HG02623 (cell line): ENCODE data around the gene TRH.

Experiments
- ATAC-seq: cut with Tn5 transposase; IDR thresholded peaks from one replicate; pipeline ENCODE4 v1.9.1; 2021; ENCODE audit warnings: moderate library complexity; ENCODE audit not compliant: unreplicated experiment

TRH gene, protein sequence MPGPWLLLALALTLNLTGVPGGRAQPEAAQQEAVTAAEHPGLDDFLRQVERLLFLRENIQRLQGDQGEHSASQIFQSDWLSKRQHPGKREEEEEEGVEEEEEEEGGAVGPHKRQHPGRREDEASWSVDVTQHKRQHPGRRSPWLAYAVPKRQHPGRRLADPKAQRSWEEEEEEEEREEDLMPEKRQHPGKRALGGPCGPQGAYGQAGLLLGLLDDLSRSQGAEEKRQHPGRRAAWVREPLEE

DNA sequence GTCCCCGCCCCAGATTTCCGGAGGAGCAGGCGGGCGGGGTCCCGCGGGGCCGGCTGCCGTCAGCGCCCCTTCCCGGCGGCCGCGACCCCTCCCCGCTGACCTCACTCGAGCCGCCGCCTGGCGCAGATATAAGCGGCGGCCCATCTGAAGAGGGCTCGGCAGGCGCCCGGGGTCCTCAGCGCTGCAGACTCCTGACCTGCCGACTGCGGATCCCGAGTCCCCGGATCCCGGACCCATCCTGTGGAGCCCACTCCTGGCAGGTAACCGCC lies at the start of gene TRH:
Gene TRH, plus strand, starts transcription at position 157 of the 269 bp plus-strand sequence. CDS start 1,097 bp downstream, outside the sequence.
- ATAC-seq, result no peak

DNA sequence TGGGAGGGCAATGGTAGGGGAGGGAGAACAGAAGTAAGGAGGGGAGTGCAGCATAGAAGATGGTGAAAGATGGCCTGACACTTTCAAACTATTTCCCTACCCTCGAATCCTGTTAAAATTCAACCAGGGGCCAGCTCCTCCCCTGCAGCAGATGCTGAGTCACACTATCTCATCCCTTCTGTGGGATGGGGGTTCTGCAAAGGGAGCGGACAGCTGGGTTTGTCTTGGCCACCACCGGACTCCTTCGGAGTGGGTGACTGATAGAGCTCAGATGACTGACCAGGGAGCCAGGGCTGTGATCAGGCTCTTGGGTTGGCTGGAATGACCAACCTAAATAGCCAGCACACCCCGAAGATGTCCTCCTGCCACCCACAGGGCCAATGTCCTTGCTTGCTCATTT lies 47.4 kb upstream of the TRH start:
- no peak for ATAC-seq

DNA sequence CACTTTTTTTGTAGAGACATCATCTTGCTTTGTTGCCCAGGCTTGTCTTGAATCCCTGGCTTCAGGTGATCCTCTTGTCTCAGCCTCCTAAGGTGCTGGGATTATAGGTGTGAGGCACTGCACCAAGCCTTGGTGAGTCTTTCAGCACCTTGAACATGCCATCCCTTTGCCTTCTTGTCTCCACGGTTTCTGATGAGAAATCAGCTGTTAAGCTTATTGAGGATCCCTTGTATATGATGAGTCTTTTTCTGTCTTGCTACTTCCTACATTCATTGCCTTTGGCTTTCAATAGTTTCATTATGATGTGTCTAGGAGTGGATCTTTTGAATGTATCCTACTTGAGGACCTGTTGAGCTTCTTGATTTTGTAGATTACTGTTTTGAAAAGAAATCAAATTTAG lies 45.1 kb upstream of the TRH start:
- ATAC-seq, result no peak

DNA sequence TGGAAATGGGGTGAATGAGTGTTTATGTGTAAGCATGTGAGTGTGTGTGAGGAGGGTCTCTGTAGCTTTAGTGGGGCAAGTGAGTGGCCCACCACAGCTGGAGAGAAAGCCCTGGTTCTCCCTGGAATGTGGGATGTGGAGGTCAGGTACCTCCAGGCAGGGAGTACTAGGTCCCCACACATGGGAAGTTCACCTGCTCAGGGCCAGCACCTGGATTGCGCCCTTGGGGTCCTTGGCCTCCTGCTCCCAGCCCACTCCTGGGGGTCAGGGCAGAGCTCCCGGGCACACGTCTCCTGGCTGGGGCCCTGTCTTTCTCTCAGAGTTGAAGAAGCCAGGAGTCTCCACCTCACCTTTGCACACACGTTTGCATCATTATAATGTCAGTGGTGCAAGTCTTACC lies 41.0 kb upstream of the TRH start:
- no peak for ATAC-seq

DNA sequence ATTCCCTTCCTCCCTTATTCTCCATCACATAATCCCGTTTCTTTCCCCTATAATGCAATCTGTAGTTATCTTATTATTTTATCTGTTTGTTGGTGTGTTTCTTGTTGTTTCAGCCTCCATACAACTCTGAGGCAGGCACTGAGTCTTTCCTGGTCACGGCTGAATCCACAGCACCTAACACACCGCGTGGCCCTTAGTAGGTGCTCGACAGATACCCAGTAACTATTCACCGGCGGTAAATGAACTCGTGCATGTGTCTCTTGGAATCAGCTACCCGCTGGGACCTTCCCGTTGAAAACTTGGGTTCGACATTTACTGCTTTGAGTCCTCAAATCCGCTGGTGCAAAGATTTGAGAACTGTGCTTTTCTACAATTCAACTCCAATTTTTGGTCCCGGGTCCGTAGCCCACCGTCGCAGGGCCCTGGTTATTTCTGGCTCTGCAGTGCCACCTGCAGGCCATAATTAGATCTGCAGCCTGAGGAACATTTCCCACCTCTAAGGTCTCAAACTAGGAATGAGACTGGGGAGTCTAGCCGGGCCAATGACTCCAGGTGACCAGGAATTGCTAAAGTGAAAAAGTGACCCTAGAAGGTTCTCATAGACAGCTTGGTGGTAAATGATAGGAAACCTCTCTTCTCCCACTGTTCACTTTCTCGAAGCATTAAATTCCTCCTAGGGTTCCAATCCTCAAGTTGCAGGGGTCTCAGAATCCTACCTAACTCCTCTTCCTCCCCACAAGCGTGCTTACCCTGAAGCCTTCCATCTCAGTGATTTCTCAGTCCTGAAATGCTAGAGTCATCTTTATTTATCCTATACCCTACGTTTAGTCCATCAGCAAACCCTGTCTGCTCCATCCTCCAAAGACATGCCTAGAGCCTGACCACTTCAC lies 40.0 kb upstream of the TRH start:
- no peak for ATAC-seq

DNA sequence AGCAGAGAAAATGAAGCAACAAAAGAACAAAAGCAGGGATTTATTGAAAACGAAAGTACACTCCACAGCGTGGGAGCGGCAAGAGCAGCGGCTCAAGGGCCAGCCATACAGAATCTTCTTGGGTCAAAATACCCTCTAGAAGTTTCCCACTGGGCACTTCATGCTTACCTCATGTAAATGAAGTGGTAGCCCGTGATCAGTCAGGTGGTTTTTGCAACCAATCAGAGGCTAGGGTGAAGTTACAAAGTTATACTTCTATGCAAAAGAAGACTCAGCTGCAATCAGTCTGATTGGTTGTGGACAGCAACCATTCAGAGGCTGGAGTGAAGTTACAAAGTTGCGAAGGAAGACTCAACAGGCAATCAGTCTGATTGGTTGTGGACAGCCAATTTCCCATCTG lies 37.8 kb upstream of the TRH start:
- no peak for ATAC-seq

DNA sequence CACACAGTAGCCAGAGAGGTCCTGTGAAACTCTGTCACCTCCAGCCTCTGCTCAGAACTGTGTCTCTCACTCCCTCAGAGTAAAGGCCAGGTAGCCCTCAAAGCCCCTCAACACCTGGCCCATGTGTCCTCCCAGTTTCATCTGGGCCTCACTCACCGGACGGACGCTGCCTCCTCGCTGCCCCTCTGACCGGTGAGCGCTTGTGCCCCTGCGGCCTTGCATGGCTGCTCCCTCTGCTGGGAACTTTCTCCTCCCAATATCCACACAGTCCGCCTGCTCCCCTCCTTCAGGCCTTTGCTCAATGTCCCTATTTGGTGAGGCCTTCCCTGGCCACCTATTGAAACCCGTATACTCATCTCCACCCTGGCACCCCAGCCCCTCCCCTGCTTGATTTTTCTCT lies 36.8 kb upstream of the TRH start:
- no peak for ATAC-seq

DNA sequence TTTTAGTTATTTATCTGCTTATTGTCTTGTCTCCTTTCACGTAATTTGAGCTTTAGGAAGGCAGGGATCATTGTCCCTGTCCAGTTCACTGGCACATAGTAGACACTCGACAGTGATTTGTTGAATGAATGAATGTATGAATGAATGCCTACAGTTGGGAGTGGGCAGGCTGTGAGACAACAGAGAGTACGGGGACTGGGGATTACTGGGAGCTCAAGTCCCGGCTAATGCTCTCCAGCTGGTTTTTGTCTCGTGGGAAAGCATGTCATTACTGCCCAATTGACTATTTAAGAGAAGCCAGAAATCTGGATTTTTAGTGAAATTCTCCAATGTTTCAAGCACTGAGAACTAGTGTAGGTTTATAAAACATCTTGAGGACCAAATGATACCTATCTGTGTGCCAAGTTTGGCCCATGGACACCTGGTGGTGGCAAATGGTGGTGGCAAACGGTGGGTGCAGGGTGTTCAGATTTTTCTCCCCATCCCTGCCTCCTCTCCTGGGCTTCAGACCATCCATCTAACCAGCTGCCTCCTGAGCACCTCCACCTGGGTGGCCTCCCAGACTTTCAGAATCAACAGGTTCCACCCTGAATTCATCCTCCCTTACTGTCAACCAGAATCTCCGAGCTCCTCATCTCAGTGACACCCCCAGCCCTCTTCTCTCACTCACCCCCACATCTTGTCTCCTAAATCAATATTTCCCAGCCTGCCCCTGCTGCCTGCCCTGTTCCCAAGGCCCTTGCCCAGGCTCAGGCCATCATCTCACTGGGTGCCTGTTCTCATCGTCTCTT lies 36.2 kb upstream of the TRH start:
- no peak for ATAC-seq

DNA sequence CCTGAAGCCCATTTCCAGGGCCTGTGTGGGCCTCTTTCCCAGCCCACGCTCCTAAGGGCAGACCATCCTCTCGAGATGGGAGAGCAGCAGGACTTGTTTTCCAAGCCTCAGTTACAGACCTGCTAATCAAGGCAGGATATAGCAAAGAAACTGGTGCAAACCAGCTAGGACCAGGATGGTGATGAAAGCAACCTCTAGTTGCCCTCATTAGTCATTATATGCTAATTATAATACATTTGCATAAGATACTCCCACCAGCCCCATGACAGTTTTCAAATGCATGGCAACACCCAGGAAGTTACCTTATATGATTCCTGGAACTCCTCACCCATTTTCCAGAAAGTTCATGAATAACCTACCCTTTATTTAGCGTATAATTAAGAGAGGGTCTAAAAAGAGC lies 34.4 kb upstream of the TRH start:
- no peak for ATAC-seq

DNA sequence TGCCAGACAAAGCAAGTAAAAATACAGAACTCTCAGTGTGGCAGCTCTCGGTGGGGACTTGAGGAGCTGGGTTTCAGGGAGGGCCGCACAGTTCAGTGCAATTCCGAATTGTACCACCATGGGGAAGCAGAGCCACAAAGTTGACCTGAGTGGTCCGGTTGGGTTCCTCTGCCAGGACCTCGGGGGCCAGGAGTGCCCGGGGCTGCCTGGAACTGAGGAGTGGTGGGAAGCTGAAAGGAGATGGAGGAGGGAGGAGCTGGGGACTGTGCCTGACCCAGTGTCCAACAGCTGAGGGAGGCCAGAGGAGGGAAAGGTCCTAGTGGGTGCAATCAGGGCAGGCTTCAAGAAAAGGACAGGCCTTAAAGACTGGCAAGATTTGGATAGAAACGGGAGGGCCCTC lies 32.2 kb upstream of the TRH start:
- ATAC-seq, result no peak

DNA sequence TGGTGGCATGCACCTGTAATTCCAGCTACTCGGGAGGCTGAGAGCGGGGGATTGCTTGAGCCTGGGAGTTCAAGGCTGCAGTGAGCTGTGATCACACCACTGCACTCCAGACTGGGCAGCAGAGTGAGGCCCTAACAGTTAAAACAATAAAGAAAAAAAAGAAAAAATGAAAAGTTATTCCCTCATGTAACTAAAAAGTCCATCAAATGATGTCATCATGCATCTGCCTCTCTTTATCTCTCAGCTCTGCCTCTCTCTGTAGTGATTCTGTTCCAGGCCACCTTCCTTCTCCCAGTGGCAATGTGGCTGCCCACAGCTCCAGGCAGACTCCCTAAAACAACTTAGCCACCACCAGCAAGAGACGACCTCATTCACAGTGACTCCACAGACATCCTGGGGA lies 31.5 kb upstream of the TRH start:
- ATAC-seq, result no peak

DNA sequence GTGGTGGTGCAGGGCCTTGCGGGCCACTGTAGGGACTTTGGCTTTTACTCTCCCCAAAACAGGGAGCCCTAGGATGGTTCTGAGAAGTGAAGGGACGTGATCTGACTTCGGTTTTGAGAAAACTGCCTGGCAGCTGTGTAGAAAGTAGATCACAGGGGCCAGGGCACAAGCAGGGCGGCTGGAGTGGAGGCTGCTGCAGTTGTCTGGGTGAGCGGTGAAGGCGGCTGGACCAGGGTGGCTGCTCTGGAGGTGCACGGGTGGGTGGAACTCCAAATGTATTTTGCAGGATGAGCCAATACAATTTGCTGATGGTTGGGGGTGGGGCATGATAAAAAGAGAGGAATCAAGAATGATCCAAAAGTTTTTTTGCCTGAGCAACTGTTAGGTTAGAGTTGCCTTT lies 29.8 kb upstream of the TRH start:
- no peak for ATAC-seq

DNA sequence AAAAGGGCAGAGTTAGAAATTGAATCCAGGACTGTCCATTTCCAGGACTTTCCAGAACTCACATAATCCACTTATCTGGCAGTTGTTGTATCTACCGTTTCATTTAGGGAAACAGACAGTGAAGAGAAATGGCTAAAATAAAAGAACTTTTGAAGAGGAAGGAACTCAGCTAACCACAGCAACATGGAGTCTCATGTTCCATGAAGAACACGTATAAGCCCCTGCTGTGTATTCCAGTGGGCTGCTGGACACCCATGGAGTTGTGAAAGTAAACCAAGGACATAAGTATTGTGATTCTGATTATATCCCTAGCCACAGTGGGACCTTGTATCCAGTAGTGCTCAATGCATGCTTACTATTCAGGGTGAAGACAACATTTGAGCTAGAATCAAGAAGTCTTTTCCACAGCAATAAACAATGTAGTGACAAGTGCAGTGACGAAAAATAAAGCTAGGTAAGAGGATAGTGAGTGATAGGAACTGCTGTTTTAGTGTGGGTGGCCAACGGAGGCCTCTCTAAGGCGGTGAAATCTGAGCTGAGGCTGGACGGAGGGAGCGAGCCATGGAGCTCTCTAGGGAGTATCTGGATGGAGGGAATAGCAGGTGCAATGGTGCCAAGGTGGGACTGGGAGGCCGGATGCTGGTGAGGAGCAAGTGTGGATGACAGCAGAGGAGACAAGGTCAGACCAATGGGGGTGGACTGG lies 26.8 kb upstream of the TRH start:
- ATAC-seq, result no peak

DNA sequence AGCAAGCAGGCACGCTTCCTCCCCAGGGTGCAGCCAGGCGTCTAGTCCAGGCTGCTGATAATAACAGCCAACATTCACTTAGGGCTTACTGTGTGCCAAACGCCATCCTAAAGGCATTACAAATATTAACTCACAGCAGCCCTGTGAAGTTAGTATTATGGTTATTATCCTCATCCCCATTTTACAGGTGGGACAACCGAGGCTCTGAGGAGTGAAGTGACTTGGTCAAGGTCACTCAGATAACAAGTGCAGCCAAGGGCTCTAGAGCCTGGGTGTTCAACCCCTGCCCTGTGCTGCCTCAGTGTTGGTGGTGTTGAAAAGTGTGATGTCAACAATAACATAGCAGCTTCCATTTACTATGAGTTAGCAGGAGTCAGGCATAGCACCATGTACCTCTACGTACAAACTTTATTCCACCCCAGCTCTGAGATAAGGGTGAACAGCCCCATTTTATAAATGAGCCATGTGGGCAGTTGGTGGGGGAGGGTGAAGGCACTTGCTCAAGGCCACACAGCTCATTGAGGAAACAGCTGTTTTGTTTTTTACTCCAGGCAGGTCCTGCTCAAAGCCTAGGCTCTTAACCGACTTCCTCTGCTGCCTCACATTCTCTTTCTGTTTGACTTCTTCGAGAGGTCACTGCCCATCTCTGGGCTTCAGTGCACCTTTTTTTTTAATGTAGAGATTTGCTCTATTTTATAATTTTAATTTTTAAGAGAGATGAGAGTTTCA lies 24.0 kb upstream of the TRH start:
- ATAC-seq, result no peak

DNA sequence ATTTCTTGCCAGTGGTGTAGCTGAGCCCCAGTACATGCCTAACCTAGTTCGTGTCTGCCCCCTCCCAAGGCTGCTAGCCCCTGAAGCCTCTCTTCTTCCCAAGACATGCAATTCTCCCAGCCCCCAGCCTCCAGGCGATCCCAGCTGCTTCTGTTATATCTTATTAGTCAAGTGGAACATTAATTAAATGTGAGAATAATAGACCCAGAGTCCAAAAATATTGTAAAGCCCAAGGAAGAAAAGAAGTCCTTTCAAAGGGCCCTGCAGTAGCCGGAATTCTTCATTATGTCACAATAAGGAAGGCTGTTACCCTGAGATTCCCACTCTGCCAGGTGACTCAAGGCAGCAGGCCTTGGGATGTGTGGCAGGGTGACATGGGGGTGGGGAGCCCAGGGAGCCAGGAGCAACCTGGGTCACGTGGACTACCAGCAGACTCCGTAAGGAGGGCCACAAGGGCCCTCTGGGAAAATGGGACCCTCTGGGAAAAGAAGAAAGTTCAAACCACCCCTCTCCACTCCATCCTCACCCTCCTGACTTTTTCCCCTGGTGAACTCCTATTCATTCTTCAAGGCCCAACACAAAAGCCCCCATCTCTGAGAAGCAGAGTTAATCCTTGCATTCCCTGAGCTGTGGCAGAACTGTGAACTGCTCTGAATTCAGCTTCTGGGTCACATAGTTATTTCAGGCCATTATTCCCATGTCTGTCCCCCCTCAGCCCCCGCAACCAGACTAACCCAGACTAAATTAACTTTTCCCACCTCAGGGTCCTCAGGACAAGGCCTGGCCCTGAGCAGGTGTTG lies 21.8 kb upstream of the TRH start:
- ATAC-seq, result no peak

DNA sequence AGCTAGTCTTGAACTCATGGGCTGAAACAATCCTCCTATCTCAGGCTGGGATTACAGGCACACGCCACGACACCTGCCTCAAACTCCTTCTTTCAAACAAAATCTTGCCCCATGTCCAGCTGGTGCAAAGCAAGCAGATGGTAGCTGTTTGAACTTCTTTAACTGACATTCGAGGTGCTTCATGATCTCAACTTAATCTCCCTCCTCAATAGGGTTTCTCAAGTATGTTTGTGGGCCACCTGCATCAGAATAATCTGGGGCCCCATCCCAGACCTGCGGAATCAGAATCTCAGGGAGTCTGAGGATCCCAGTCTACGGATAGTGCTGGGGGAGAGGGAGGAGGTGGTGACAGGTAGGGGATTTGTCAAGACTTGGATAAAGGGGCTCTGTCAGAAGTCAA lies 20.9 kb upstream of the TRH start:
- ATAC-seq, result no peak

DNA sequence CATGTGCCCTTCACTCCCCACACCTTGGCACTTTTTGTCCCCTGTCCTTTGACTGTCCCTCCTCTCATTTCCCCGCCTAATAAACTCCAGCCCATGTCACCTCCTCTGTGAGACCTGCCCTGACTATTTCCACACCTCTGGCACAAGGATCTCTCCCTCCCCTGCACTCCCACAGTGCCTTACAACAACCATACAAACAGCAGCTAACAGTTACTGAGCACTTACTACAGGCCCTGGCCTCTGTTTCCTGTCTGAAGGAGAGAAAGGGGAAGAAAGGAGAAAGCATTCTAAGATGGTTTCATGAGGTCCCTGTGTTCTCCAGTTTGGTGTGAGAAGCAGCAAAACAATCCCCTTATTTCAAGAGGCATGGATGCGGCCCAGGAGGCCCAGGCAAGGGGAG lies 20.0 kb upstream of the TRH start:
- ATAC-seq, result no peak

DNA sequence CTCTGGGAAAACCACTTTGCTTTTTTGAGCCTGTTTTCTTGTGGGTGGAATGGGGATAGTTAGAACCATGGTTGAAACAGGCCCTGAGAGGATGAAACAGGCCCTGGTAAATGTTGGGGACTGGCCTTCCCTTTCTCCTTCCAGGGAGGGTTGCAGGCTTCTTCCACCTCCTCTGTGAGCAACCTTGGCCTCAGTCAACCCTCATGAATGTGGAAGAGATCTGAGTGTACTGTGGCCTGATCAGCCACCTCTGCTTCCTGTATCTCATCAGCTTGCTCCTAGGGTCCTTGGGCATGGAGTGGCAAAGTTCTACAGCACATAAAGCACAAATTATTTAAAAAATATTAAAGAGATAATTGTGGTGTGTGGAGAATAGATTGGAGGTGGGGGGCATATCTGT lies 17.6 kb upstream of the TRH start:
- no peak for ATAC-seq

DNA sequence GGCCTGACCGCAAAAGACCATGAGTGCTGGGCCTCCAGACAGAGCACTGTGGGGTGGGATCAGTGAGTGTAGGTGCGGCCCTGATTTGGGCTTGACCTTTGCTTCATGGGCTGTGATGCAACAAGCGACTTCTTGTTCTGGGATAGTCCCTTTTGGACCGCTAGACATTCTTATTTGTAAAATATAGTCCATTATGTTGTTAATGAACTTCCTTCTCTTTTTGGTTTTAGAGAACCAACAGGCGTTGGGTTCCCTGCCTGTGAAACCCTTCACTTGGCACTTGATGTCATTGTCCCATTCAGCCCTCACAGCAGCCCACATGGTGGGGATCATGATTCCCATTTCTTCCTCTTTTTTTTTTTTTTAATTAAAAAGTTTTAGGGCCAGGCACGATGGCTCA lies 15.8 kb upstream of the TRH start:
- ATAC-seq, result no peak

DNA sequence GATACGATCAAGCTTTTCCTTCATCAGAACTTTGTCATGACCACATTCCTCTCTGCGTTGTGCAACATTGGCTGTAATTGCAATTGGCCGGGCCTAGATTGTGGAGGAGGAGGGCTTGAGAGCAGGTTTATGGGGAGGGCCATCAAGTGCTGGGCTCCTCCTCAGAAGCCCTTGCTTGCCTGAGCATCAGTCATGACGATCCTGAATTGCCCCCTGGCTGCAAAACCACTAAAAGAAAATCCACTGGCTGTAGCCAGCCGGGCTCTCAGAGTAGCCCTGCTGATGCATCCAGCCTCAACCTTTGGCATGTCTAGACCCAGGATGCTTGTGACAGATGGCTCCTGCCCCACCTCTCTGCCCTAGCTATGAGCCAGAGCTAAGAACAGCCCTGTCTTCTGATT lies 13.4 kb upstream of the TRH start:
- ATAC-seq, result no peak
